Measurements from ENCODE around the gene HADHA. TPM values are rescaled to one million over a fixed set of nuclear protein-coding genes. Genes with fewer than 3 reads are reported as not detected.

The HADHA gene
- 174 TPM for total RNA-seq

- no peaks in the 10 kb centered on the region for H3K9me3 ChIP-seq (ENCODE audit: control insufficient read depth in 3 of 3, low read length in 3 of 3)
- H3K4me1 ChIP-seq (ENCODE audit: control insufficient read depth in 3 of 3, insufficient read depth in 3 of 3, low read length in 3 of 3): peaks cover 27 to 50% (median 42%) of the 10 kb centered on the region in 3 donors
- H3K9ac ChIP-seq (ENCODE audit: low read depth in 1 of 3, low read length in 3 of 3): peak within 1 kb of the TSS; percentile 94 to 96 (median 96)
- no peaks in the 10 kb centered on the region for H3K27me3 ChIP-seq (ENCODE audit: control insufficient read depth in 3 of 3, insufficient read depth in 3 of 3, low read length in 3 of 3)
- peaks cover 0 to 3% (median 0%) of the 10 kb centered on the region in 3 donors for H3K36me3 ChIP-seq (ENCODE audit: control insufficient read depth in 3 of 3, insufficient read depth in 3 of 3, low read length in 3 of 3)
- peak within 1 kb of the TSS; percentile 97 to 98 (median 98) for H3K4me3 ChIP-seq (ENCODE audit: low read length in 3 of 3)
- H3K27ac ChIP-seq (ENCODE audit: low read depth, low read length): peak within 1 kb of the TSS; percentile 98
Measured at GRCh38 chr2:26244309-26245230, at the start of gene HADHA, which contains the start of gene HADHB. HADHA (minus strand) TSS chr2:26244632; CDS start chr2:26244596, 36 bp downstream. HADHB (plus strand) TSS chr2:26244939; CDS start chr2:26254255, 9,316 bp downstream.

GRCh38 chr2:26292646-26293045 lies 48.2 kb upstream of the HADHA start:
- Histone ChIP-seq H3K27ac (ENCODE audit: low read depth, low read length) (no peak overlapping the region), H3K9me3 (ENCODE audit: control insufficient read depth in 3 of 3, low read length in 3 of 3) (no peaks in the 10 kb centered on the region), H3K36me3 (ENCODE audit: control insufficient read depth in 3 of 3, insufficient read depth in 3 of 3, low read length in 3 of 3) (peaks cover 5 to 17% (median 10%) of the 10 kb centered on the region in 3 donors), H3K9ac (ENCODE audit: low read depth in 1 of 3, low read length in 3 of 3) (no peak overlapping the region), H3K4me3 (ENCODE audit: low read length in 3 of 3) (no peak overlapping the region), H3K27me3 (ENCODE audit: control insufficient read depth in 3 of 3, insufficient read depth in 3 of 3, low read length in 3 of 3) (no peaks in the 10 kb centered on the region), H3K4me1 (ENCODE audit: control insufficient read depth in 3 of 3, insufficient read depth in 3 of 3, low read length in 3 of 3) (no peaks in the 10 kb centered on the region)

- no peaks in the 10 kb centered on the region for H3K4me1 ChIP-seq (ENCODE audit: control insufficient read depth in 3 of 3, insufficient read depth in 3 of 3, low read length in 3 of 3)
- no peak overlapping the region for H3K4me3 ChIP-seq (ENCODE audit: low read length in 3 of 3)
- no peaks in the 10 kb centered on the region for H3K9me3 ChIP-seq (ENCODE audit: control insufficient read depth in 3 of 3, low read length in 3 of 3)
- peaks cover 14 to 32% (median 27%) of the 10 kb centered on the region in 3 donors for H3K36me3 ChIP-seq (ENCODE audit: control insufficient read depth in 3 of 3, insufficient read depth in 3 of 3, low read length in 3 of 3)
- no peak overlapping the region for H3K9ac ChIP-seq (ENCODE audit: low read depth in 1 of 3, low read length in 3 of 3)
- H3K27ac ChIP-seq (ENCODE audit: low read depth, low read length): no peak overlapping the region
- no peaks in the 10 kb centered on the region for H3K27me3 ChIP-seq (ENCODE audit: control insufficient read depth in 3 of 3, insufficient read depth in 3 of 3, low read length in 3 of 3)
Measured at GRCh38 chr2:26290001-26290400, 45.6 kb upstream of the HADHA start.

GRCh38 chr2:26285931-26286330 lies 41.5 kb upstream of the HADHA start:
- H3K36me3 ChIP-seq (ENCODE audit: control insufficient read depth in 3 of 3, insufficient read depth in 3 of 3, low read length in 3 of 3): peaks cover 36 to 62% (median 57%) of the 10 kb centered on the region in 3 donors

GRCh38 chr2:26284132-26284531 lies 39.7 kb upstream of the HADHA start:
- Histone ChIP-seq H3K27ac (ENCODE audit: low read depth, low read length) (no peak overlapping the region), H3K27me3 (ENCODE audit: control insufficient read depth in 3 of 3, insufficient read depth in 3 of 3, low read length in 3 of 3) (no peaks in the 10 kb centered on the region), H3K9me3 (ENCODE audit: control insufficient read depth in 3 of 3, low read length in 3 of 3) (no peaks in the 10 kb centered on the region), H3K36me3 (ENCODE audit: control insufficient read depth in 3 of 3, insufficient read depth in 3 of 3, low read length in 3 of 3) (peaks cover 48 to 72% (median 64%) of the 10 kb centered on the region in 3 donors), H3K9ac (ENCODE audit: low read depth in 1 of 3, low read length in 3 of 3) (no peak overlapping the region), H3K4me3 (ENCODE audit: low read length in 3 of 3) (no peak overlapping the region), H3K4me1 (ENCODE audit: control insufficient read depth in 3 of 3, insufficient read depth in 3 of 3, low read length in 3 of 3) (no peaks in the 10 kb centered on the region)

More at GRCh38 chr2:26285931-26286330, 41.5 kb upstream of the HADHA start:
- Histone ChIP-seq H3K4me1 (ENCODE audit: control insufficient read depth in 3 of 3, insufficient read depth in 3 of 3, low read length in 3 of 3) (no peaks in the 10 kb centered on the region), H3K9ac (ENCODE audit: low read depth in 1 of 3, low read length in 3 of 3) (no peak overlapping the region), H3K27me3 (ENCODE audit: control insufficient read depth in 3 of 3, insufficient read depth in 3 of 3, low read length in 3 of 3) (no peaks in the 10 kb centered on the region), H3K27ac (ENCODE audit: low read depth, low read length) (no peak overlapping the region), H3K4me3 (ENCODE audit: low read length in 3 of 3) (no peak overlapping the region), H3K9me3 (ENCODE audit: control insufficient read depth in 3 of 3, low read length in 3 of 3) (no peaks in the 10 kb centered on the region)

- no peaks in the 10 kb centered on the region for H3K9me3 ChIP-seq (ENCODE audit: control insufficient read depth in 3 of 3, low read length in 3 of 3)
- no peak overlapping the region for H3K4me3 ChIP-seq (ENCODE audit: low read length in 3 of 3)
- H3K4me1 ChIP-seq (ENCODE audit: control insufficient read depth in 3 of 3, insufficient read depth in 3 of 3, low read length in 3 of 3): no peaks in the 10 kb centered on the region
- H3K9ac ChIP-seq (ENCODE audit: low read depth in 1 of 3, low read length in 3 of 3): no peak overlapping the region
- H3K27ac ChIP-seq (ENCODE audit: low read depth, low read length): no peak overlapping the region
- no peaks in the 10 kb centered on the region for H3K27me3 ChIP-seq (ENCODE audit: control insufficient read depth in 3 of 3, insufficient read depth in 3 of 3, low read length in 3 of 3)
- peaks cover 53 to 77% (median 69%) of the 10 kb centered on the region in 3 donors for H3K36me3 ChIP-seq (ENCODE audit: control insufficient read depth in 3 of 3, insufficient read depth in 3 of 3, low read length in 3 of 3)
Measured at GRCh38 chr2:26283606-26284005, 39.2 kb upstream of the HADHA start.

GRCh38 chr2:26281226-26281625 lies 36.8 kb upstream of the HADHA start:
- Histone ChIP-seq H3K4me3 (ENCODE audit: low read length in 3 of 3) (no peak overlapping the region), H3K27ac (ENCODE audit: low read depth, low read length) (no peak overlapping the region), H3K27me3 (ENCODE audit: control insufficient read depth in 3 of 3, insufficient read depth in 3 of 3, low read length in 3 of 3) (no peaks in the 10 kb centered on the region), H3K9me3 (ENCODE audit: control insufficient read depth in 3 of 3, low read length in 3 of 3) (no peaks in the 10 kb centered on the region), H3K4me1 (ENCODE audit: control insufficient read depth in 3 of 3, insufficient read depth in 3 of 3, low read length in 3 of 3) (no peaks in the 10 kb centered on the region), H3K36me3 (ENCODE audit: control insufficient read depth in 3 of 3, insufficient read depth in 3 of 3, low read length in 3 of 3) (peaks cover 56 to 78% (median 71%) of the 10 kb centered on the region in 3 donors), H3K9ac (ENCODE audit: low read depth in 1 of 3, low read length in 3 of 3) (no peak overlapping the region)

- no peak overlapping the region for H3K9ac ChIP-seq (ENCODE audit: low read depth in 1 of 3, low read length in 3 of 3)
- no peak overlapping the region for H3K27ac ChIP-seq (ENCODE audit: low read depth, low read length)
- H3K4me1 ChIP-seq (ENCODE audit: control insufficient read depth in 3 of 3, insufficient read depth in 3 of 3, low read length in 3 of 3): peaks cover 3 to 8% (median 7%) of the 10 kb centered on the region in 3 donors
- no peak overlapping the region for H3K4me3 ChIP-seq (ENCODE audit: low read length in 3 of 3)
- no peaks in the 10 kb centered on the region for H3K9me3 ChIP-seq (ENCODE audit: control insufficient read depth in 3 of 3, low read length in 3 of 3)
- no peaks in the 10 kb centered on the region for H3K27me3 ChIP-seq (ENCODE audit: control insufficient read depth in 3 of 3, insufficient read depth in 3 of 3, low read length in 3 of 3)
- H3K36me3 ChIP-seq (ENCODE audit: control insufficient read depth in 3 of 3, insufficient read depth in 3 of 3, low read length in 3 of 3): peaks cover 52 to 76% (median 69%) of the 10 kb centered on the region in 3 donors
Measured at GRCh38 chr2:26279886-26280285, 35.5 kb upstream of the HADHA start.

GRCh38 chr2:26276484-26277227 lies 32.2 kb upstream of the HADHA start:
- H3K9ac ChIP-seq (ENCODE audit: low read depth in 1 of 3, low read length in 3 of 3): no peak overlapping the region
- peaks cover 38 to 53% (median 47%) of the 10 kb centered on the region in 3 donors for H3K36me3 ChIP-seq (ENCODE audit: control insufficient read depth in 3 of 3, insufficient read depth in 3 of 3, low read length in 3 of 3)
- no peak overlapping the region for H3K27ac ChIP-seq (ENCODE audit: low read depth, low read length)
- no peaks in the 10 kb centered on the region for H3K9me3 ChIP-seq (ENCODE audit: control insufficient read depth in 3 of 3, low read length in 3 of 3)
- H3K4me1 ChIP-seq (ENCODE audit: control insufficient read depth in 3 of 3, insufficient read depth in 3 of 3, low read length in 3 of 3): peaks cover 18 to 26% (median 20%) of the 10 kb centered on the region in 3 donors
- no peak overlapping the region for H3K4me3 ChIP-seq (ENCODE audit: low read length in 3 of 3)
- no peaks in the 10 kb centered on the region for H3K27me3 ChIP-seq (ENCODE audit: control insufficient read depth in 3 of 3, insufficient read depth in 3 of 3, low read length in 3 of 3)
